ENCODE results near the gene PNPLA3.

The PNPLA3 gene

GRCh38 chr22:43994416-43994815, 70.8 kb downstream of the PNPLA3 start:
- DNase-seq (ENCODE audit: low read depth): no peak

- no peak for DNase-seq (ENCODE audit: low read depth)
These were observed 71.6 kb downstream of the PNPLA3 start for GRCh38 chr22:43995057-43995685.

- DNase-seq (ENCODE audit: low read depth): no peak
These were observed 72.2 kb downstream of the PNPLA3 start for GRCh38 chr22:43995798-43996169.

- peak; percentile 26 for DNase-seq (ENCODE audit: low read depth)
These were observed 72.8 kb downstream of the PNPLA3 start for GRCh38 chr22:43996170-43996980.

- DNase-seq (ENCODE audit: low read depth): no peak
These were observed 73.3 kb downstream of the PNPLA3 start for GRCh38 chr22:43996981-43997265.

Data from stimulated activated CD8-positive, alpha-beta memory T cell treated with anti-CD3 and anti-CD28 coated beads, Interleukin-15, amount 100 ng/mL, for 24 hours (primary cell).